ENCODE results near the gene CLOCK.

CLOCK gene

DNA sequence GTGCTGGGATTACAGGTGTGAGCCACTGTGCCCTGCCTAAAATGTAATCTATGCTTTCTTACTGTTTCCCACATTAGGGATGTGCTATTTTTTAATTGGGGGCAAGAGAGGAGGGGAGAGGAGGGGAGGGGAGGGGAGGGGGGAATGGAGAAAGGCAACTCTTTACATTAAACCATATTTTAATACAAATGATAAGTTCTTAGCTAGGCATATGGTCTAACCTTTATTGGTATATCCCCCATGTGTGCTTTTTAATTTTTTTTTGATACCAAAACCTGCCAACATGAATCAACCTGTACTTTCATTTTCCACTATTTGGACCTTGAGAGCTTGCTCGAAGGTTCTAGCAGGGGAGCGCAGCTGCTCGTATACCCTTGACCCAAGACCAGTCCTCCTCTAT is 6.4 kb downstream of the CLOCK start:
- DNase-seq (ENCODE audit: low spot score) = no peak

DNA sequence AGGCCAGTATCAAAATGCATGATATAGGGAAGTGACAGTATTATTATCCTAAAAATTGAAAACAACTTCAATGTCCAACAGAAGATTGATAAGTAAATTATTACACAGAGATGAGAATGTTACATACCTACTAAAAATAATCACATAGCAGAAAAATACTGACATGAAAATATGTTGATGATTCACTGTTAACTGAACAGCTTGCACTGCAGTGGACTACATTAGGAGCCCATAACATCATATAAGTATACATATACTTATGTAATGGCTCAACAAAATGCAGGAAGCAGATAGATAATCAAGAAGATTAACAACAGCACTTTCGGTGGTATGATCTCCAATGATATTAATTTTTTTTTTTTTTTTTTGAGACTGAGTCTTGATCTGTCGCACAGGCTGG is 7.1 kb downstream of the CLOCK start:
- DNase-seq (ENCODE audit: low spot score) = no peak

DNA sequence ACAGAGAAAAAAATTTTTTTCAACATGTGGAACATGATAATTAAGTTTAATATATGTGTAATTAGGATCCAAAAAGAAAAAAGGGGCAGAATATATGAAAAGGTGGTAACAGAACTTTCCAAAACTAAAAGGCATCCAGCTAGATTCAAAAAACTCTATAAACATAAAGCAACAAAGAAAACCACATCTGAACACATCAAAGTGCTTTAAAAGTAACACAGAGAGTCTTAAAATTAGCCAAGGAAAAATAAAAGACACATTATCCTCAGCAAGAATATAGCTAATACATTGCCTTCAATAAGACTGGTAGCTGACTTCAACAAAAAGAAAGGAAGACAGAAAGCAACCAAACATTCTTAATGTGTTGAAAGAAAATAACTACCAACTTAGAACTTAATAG is 8.2 kb downstream of the CLOCK start:
- DNase-seq (ENCODE audit: low spot score) = no peak

DNA sequence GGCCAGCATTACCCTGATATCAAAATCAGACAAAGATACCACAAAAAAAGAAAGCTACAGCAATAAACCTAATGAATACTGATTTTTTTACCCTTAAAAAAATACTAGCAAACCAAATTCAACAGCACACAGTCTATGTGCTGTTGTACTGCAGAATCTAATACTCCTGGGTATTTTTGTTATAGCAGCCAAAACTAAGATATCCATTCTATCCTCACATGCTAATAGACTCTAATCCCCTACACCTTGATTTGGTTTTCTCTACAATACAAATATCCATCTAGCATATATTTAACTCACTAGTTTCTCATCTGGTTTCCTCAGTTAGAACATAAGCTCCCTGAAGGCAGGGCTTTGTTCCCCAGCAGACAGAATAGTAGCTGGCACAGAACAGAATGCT is 12.4 kb downstream of the CLOCK start:
- DNase-seq (ENCODE audit: low spot score) = no peak

DNA sequence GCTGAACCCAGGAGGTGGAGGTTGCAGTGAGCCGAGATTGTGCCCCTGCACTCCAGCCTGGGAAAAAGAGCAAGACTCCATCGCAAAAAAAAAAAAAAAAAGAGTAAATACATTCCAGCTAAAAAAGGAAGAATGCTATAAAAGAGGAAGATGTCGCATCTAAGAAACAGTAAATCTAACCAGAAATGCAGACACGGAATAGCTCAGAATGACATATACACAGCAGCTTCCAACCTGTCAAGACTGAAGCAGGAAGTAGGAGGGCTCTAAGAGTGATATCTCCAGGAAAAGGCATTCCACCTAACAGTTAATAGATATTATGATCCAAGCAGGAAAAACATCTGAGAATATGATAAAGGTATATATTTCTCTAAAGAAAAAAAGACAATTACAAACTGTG is 16.0 kb downstream of the CLOCK start:
- DNase-seq (ENCODE audit: low spot score) = no peak

DNA sequence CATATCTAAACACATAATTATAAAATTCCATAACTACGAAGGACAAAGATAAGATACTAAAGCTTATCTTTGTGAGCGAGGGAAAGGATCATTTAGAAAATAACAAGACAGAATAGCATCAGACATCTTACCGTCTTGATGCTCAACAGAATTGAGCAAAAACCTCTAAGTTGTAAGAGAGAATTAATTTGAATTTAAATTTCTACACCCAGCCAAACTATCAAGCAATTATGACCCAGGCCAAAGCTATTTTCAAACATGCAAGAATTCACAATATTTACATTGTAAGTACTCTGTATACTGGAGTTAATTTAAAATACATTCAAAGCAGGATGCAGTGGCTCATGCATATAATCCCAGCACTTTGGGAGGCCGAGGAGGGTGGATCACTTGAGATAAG is 16.5 kb downstream of the CLOCK start:
- DNase-seq (ENCODE audit: low spot score) = no peak

DNA sequence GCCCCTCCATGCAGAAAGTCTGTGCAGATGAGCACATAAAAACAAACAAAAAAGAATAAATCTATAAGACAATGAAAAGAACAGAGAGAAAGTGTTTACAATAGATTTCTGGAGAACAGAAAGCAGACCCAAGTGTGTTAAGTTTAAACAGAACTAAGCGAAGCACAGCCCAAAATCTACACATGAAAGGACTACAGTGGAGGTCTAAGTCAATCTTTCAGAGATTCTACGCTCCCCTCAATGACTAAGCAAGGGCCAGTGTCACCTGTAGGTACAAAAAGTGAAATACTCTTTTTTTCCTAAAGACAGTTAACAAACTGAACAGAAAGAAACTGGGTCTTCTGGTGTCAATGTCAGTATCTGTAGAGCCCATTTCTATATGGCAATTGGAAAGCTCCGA is 18.2 kb downstream of the CLOCK start:
- DNase-seq (ENCODE audit: low spot score) = no peak

DNA sequence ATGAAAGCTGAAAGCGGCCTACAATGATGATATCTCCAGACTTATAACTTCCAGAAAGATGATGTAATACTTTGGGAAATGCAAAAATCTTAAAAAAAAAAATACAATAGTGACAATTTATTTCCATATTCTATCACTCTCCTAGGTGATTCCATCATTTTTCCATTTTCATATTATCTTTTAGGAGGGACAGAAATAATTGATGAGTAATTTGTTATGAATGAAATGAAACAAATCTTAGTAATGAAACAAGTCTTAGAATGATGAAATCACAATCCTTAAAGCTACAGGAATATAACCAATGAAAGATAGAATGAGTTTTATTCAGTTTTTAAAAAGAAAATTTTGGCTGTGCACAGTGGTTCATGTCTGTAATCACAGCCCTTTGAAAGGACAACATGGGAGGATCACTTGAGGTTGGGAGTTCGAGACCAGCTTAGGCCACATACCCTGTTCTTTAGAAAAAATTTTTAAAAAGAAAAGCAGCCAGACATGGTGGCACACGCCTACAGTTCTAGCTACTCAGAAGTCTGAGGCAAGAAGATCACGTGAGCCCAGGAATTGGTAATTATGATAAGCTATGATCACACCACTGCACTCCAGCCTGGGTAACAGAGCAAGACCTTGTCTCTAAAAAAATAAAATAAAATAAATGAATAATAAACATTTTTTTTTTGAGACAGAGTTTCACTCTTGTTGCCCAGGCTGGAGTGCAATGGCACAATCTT is 21.7 kb downstream of the CLOCK start:
- no peak for DNase-seq (ENCODE audit: low spot score)

DNA sequence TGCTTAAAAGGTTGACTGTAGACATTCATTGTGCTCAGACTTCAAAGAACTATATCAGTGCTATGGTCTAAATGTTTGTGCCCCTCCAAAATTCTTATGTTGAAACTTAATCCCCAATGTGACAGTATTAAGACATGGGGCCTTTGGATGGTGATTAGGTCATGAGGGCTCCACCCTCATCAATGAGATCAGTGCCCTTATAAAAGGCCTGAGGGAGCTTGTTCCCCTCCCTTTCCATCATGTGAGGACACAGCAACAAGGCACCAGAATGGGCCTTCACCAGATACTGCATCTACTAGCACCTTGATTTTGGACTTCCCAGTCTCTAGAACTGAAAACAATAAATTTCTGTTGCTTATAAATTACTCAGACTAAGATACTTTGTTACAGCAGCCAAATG is 28.3 kb downstream of the CLOCK start:
- DNase-seq (ENCODE audit: low spot score) = no peak

DNA sequence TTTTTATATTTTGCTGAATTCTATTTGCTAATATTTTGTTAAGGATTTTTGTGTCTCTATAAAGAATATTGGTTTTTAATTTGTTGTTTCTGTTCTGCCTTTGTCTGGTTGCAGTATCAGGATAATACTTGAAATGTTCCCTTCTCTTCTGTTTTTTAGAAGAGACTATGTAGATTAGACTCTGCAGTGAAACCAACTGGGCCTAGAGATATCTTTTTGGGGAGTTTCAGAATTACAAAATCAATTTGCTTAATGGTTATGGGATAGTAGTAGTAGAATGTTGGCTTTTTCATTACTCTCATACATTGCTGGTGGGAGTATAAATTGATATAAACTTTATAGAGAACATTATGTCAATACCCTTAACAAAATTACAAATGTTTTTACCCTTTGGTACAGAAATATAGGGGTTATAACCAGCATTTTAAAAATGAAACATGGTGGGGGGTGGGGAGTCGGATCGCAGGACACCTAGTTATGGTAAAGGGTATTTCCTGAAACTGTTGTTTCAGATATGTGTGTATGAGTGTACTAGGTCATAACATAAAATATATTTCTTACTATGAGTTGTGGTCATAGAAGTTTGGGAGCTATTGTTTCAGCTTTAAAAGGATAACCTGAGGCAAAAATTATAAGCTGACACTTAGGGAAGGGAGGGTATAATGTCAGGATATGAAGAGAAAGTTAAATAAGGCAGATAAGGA is 29.0 kb downstream of the CLOCK start:
- no peak for DNase-seq (ENCODE audit: low spot score)

DNA sequence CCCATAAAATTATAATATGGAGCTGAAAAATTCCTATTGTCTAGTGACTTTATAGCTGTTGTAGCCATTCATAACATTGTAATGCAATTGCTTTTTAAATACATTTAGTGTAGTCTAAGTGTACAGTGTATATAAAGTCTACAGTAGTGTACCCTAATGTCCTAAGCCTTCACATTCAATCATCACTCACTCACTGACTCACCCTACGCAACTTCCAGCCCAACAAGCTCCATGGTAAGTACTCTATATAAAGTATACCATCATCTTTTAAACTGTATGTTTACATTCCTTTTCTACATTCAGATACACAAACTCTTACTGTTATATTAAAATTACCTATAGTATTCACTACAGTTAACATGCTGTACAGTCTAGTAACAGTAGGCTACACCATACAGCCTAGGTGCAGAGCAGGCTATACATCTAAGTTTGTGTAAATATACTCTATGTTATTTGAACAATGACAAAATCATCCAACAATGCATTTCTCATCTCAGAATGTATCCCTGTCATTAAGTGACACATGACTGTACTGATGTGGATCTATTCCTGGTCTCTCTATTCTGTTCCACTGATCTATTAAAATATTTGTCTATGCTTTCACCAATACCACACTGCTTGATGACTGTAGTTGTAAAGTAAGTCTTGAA is 33.7 kb downstream of the CLOCK start:
- DNase-seq (ENCODE audit: low spot score) = no peak

DNA sequence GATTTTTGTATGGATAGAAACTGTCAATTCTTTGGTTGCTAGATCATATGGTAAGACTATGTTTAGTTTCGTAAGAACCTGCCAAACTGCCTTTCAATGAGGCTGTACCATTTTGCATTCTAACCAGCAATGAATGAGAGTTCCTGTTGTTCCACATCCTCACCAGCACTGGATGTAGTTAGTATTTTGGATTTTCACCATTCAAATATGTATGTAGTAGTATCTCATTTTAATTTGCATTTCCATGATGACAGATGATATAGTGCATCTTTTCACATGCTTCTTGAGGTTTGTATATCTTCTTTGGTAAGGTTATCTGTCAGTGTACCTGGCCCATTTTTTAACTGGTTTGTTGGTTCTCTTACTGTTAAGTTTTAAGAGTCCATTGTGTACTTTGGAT is 34.6 kb downstream of the CLOCK start:
- no peak for DNase-seq (ENCODE audit: low spot score)

DNA sequence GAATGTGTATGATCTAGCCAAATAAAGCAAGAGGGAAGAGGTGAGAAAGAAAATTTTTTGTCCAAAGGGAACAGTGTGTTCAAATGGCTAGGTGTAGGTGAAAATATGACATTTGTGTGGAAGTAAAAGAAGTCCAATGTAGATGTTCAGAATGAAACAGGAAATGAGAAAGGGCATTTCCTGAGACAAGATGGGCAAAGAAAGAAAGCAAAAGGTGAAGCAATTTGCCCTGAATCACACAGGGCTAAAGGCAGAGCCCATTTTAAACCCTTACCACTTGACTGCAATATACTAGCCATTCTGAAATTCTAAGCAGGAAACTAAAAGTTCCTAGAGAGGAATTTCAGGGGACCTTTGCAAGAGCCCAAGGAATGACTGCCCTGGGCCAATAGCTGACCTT is 36.0 kb downstream of the CLOCK start:
- DNase-seq (ENCODE audit: low spot score) = no peak

DNA sequence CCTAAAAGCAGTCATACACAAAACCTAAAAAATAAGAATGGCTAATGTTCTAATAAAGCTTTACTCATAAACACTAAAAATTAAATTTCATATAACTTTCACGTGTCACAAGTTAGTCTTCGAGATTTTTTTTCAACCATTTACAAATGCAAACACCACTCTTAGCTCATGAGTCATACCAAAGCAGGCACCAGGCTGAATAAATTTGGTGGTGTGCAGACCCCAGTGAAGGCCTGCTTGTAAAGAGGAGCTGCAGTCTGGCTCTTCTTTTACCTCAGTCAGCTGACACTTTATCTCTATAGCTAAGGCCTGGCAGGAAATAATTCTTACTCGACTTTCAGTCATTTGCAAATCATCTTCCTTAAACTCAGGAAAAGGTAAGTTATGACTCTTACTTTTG is 37.4 kb downstream of the CLOCK start:
- DNase-seq (ENCODE audit: low spot score) = no peak

DNA sequence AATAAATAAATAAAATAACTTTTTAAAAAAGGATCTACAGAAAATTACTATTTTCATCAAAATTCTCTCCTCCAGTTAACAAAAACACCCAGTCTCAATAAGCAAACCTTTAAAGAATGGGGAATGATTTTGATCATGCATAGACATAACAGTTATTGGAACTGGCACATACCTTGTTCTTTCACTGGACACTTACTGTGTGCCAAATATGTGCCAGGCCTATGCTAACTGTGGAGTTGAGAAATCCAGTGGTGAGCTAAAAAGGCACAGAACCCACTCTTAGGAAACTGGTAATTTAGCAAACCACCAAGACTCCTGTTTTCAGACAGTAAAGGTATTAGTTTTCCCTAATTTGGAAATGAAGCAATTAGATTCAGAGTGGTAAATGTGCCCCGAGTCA is 39.1 kb downstream of the CLOCK start:
- no peak for DNase-seq (ENCODE audit: low spot score)

DNA sequence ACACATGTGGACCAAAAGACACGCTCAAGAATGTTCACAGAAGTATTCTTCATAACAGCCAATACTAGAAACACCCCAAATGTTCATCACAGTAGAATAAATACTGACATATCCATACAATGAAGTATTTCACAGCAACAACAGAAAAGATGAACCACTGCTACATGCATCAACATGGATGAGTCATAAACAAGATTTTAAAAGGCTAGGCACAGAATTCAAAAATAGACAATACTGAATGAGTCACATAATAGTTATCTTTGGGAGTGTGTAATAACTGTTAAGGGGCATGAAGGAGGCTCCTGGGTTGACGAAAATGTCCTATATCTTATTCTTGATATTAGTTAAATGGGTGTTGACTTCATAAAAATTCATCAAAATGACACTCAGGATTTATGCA is 43.5 kb downstream of the CLOCK start:
- DNase-seq (ENCODE audit: low spot score) = no peak

DNA sequence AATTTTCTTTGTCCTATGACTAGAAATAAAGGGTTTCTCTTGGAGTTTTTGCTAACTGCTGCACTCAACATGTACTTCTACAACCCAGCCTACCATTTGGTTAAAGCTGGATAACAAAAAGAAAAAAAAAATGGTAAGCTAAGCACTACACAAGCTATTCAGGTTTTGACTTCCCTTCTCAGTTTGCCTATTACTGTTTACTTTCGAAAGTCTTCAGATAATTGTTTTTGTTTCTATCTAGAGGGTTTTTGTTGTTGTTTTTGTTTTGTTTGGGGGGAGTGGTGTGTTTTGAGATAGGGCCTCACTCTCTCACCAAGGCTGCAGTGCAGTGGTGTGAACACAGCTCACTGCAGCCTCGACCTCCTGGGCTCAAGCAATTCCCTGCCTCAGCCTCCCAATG is 46.6 kb downstream of the CLOCK start:
- no peak for DNase-seq (ENCODE audit: low spot score)

DNA sequence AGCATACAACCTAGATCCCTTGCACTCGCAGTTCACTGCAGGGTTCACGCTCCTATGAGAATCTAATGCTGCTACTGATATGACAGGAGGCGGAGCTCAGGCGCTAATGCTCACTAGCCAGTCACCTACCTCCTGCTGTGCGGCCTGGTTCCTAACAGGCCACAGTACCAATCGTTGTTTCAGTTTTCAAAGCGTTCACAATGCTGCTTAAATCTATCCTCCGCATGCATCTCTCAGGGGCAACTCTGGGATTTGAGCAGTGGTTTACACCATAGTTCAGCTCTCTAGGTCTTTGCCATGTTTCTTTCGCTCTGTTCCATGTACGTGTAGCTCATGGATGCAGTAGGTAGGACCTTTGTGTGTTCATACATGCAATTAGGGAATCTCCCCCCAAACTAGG is 47.2 kb downstream of the CLOCK start:
- no peak for DNase-seq (ENCODE audit: low spot score)

DNA sequence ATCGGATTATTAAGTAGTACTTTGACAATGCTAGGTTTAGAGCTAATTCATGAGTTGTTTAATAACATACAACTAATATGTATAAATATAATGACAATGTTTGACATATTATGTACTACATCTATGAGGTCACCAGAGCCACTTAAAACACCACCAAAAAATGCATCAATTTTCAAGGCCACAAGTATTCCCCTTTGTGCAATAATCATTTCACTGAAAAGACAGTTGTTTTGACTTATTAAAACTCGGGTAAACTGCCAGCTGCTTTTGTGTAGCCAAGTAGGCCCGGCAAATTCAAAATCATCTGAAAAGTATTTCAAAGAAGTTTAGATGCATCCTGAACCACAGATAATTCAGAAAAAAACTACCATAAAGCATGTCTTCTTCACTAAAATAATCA is 48.7 kb downstream of the CLOCK start:
- no peak for DNase-seq (ENCODE audit: low spot score)

DNA sequence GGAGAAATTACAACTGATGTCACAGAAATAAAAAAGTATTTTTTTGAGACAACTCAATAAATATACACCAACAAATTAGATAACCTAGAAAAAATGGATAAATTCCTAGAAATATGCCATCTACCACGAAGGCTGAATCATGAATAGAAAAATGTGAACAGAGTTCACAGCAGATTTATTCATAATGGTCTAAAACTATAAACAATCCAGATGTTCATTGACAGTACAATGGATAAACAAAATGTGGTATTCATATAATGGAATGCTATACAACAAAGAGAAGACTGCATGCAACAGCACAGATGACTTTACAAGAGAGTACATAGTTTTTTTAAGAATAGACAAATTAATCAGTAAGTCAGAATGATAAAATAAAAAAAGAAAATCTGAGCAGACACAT is 55.2 kb downstream of the CLOCK start:
- no peak for DNase-seq (ENCODE audit: low spot score)

DNA sequence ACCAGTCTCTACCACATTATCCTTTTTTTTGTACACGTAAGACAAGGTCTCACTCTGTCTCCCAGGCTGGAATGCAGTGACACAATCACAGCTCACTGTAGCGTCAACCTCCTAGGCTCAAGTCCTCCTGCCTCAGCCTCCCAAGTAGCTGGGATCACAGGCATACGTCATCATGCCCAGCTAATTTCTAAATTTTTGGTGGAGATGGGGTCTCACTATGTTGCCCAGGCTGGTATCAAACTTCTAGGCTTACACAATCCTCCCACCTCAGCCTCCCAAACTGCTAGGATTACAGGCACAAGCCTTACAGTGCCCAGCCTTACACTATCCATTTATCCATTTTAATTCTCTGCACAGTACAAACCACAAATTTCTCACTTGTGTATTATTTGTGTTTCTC is 58.0 kb downstream of the CLOCK start:
- DNase-seq (ENCODE audit: low spot score) = no peak

DNA sequence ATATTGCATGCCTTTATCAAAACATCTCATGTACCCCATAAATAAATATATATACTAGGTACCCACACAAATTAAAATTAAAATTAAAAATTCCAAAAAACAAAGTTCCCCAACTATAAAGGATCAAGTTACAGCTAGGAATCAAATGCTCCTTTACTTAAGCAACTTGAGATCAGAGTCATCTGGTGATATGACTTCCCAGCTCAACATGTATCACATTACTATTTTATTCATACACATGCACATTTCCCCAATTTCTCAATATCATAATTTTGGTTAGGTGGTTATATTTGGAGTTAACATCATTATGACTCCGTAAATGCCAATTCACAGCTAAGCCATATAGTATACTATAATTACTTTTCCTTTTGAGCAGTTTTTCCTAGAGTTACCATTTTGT is 60.9 kb downstream of the CLOCK start:
- no peak for DNase-seq (ENCODE audit: low spot score)

DNA sequence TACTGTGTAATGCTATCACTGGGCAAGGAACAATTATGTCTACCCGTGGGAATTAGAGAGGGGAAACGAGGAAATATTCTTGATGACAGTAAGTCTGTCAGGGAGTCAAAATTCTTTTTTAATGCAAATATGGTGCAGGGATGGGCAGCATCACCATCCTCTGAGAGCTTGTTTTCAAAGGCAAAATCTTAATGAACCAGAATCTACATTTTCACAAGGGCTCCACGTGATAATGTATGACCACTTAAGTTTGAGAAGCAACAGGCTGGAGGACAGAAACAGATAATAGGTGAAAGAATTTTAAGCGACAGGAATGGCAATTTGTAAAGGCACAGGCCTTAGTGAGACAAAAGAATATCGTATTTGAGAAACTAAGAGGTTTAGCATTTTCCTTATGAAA is 63.4 kb downstream of the CLOCK start:
- no peak for DNase-seq (ENCODE audit: low spot score)

All from SK-N-DZ (cell line).